T-cell (primary cell): Measurements from ENCODE around the gene FETUB. TPM values are rescaled to one million over a fixed set of nuclear protein-coding genes. Genes with fewer than 3 reads are reported as not detected.

Source experiments
- ATAC-seq, 4 experiments: fragments of 200-7000 bp in 3 of 4; fragments of 150-1000 bp in 1 of 4; cut with Tn5 transposase; replicated peaks in 1 of 4; 1 replicate in 3 of 4; 2 replicates in 1 of 4; pipeline ENCODE4 v1.10.0; 2021; ENCODE audit warnings: moderate library complexity in 3 of 4, mild to moderate bottlenecking in 2 of 4, moderate number of reproducible peaks in 1 of 4
- CTCF ChIA-PET, 2 donors: fragments of 300-600 bp; sonication (Branson Sonifier 250); formaldehyde crosslinking; loops; one replicate each; lab custom pipeline; 2022; ENCODE audit warnings: antibody characterized with exemption in 2 of 2; lab: Charles Lee
- POLR2A ChIA-PET, 2 donors: fragments of 300-600 bp; sonication (Branson Sonifier 250); formaldehyde crosslinking; loops; one replicate each; lab custom pipeline; 2022; ENCODE audit warnings: antibody characterized with exemption in 2 of 2; lab: Charles Lee
- DNase-seq, 35 experiments: peaks; one replicate each; pipeline versions ENCODE4 v3.0.0 to v3.0.0-alpha.2; 2013 to 2023
- H3K27ac ChIP-seq: one replicate; pipeline ENCODE4 v1.5.1; 2013; ENCODE audit warnings: low read length
- H3K27me3 ChIP-seq, 2 experiments: replicated peaks in 1 of 2; 1 replicate in 1 of 2; 2 replicates in 1 of 2; pipeline versions ENCODE4 v1.6.1 to v1.7.0; 2013; ENCODE audit warnings: low read length in 1 of 2, mixed read lengths in 1 of 2; ENCODE audit not compliant: control insufficient read depth in 2 of 2, insufficient read depth in 2 of 2; ENCODE audit errors: extremely low read depth in 1 of 2
- H3K36me3 ChIP-seq, 2 donors: 1 replicate in 1 of 2; 2 replicates in 1 of 2; pipeline versions ENCODE4 v1.6.1 to v1.7.0; 2013; ENCODE audit warnings: low read length in 1 of 2; ENCODE audit not compliant: control insufficient read depth in 2 of 2, insufficient read depth in 1 of 2; ENCODE audit errors: extremely low read depth in 1 of 2
- H3K4me1 ChIP-seq, 2 experiments: 1 replicate in 1 of 2; 2 replicates in 1 of 2; pipeline versions ENCODE4 v1.6.1 to v1.7.0; 2013; ENCODE audit warnings: low read length in 2 of 2, mixed read lengths in 1 of 2; ENCODE audit not compliant: insufficient read depth in 2 of 2, control insufficient read depth in 1 of 2; ENCODE audit errors: extremely low read depth in 1 of 2
- H3K4me3 ChIP-seq, 2 donors: 1 replicate in 1 of 2; 2 replicates in 1 of 2; pipeline versions ENCODE4 v1.5.1 to v1.7.0; 2013; ENCODE audit warnings: mild to moderate bottlenecking in 2 of 2, low read length in 1 of 2, moderate library complexity in 1 of 2; ENCODE audit not compliant: control insufficient read depth in 1 of 2; ENCODE audit errors: extremely low read depth in 1 of 2
- H3K9me3 ChIP-seq: 2 replicates; pipeline ENCODE4 v1.7.0; 2013
- H3K27ac Mint-ChIP-seq, 2 donors: one replicate each; pipeline ENCODE4 v1.8.0; 2020 to 2021; ENCODE audit warnings: mild to moderate bottlenecking in 2 of 2, mixed read lengths in 2 of 2
- H3K27me3 Mint-ChIP-seq, 2 donors: one replicate each; pipeline ENCODE4 v1.8.0; 2021 to 2022; ENCODE audit warnings: mixed read lengths in 2 of 2
- H3K36me3 Mint-ChIP-seq: one replicate; pipeline ENCODE4 v1.8.0; 2021; ENCODE audit warnings: mixed read lengths
- H3K4me1 Mint-ChIP-seq, 3 donors: one replicate each; pipeline ENCODE4 v1.8.0; 2020 to 2022; ENCODE audit warnings: mixed read lengths in 3 of 3, mild to moderate bottlenecking in 1 of 3
- H3K4me3 Mint-ChIP-seq, 3 donors: one replicate each; pipeline ENCODE4 v1.8.0; 2020 to 2022; ENCODE audit warnings: mild to moderate bottlenecking in 3 of 3, mixed read lengths in 3 of 3, moderate library complexity in 3 of 3
- H3K9me3 Mint-ChIP-seq, 3 donors: one replicate each; pipeline ENCODE4 v1.8.0; 2020 to 2022; ENCODE audit warnings: mixed read lengths in 3 of 3
- WGBS: methylation state at CpG from one replicate; pipeline ENCODE4 v1.1.5; 2013; ENCODE audit warnings: missing lambda C conversion rate; ENCODE audit not compliant: insufficient coverage; 5-methylcytosine and 5-hydroxymethylcytosine counted together
- total RNA-seq, 35 experiments: library from RNA in 6 of 35; stranded (reverse) in 6 of 35; fragments of 120-200 nt in 1 of 35; gene quantifications; one replicate each; pipeline versions ENCODE4 v1.2.1 to v1.2.4 and lab custom pipeline; 2013 to 2026

The FETUB gene
- total RNA-seq, 5 donors from 2014 or later (not counting 1 experiment from before 2014, with no cell fraction given): not detected

DNA sequence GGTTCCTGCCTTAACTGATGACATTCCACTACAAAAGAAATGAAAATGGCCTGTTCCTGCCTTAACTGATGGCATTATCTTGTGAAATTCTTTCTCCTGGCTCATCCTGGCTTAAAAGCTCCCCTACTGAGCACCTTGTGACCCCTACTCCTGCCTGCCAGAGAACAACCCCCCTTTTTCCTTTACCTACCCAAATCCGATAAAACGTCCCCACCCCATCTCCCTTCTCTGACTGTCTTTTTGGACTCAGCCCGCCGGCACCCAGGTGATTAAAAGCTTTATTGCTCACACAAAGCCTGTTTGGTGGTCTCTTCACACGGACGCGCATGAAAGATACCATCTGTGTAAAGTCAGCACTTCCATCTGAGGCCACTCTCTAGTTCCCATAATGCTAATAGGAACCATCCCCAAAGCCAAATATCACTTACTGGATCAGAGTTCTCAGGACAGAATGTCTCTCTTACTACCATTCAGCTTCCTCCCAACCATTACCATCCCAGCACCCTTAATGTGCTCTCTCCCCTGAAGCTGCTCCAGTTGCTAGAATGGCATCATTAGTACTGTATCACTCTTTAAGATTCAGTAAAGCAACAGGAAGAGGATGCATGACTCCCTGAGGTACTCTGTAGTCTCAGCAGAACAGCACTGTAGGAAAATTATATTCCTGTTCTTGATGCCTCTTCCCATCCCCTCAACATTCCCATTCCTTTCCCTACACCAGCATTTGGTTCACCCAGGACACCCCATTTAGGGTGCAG is 23.3 kb downstream of the FETUB start:
- POLR2A ChIA-PET: no interaction called here
- no peak overlapping the region for H3K4me3 Mint-ChIP-seq
- no peak for ATAC-seq

DNA sequence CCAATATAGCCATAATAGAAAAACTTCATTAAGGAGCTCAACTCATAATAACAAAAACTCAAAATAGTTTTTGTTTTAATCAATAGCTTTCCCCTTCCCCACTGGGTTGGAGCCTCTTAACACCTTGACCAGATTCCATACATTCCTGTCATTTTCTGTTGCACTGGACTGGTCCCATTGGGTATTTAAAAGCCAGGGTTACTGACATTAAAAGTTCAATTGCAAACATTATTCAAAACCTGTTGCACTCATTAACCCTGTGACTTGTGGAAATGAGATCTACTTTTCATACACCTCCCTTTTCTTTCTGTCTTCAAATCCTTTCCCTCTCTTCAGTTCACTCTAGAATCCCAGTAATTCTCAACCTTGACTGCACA is 23.9 kb downstream of the FETUB start:
- no peaks in the 10 kb centered on the region for H3K36me3 ChIP-seq
- Mint-ChIP-seq H3K36me3 (no peaks in the 10 kb centered on the region), H3K4me3 (no peak overlapping the region), H3K9me3 (no peaks in the 10 kb centered on the region), H3K4me1 (no peaks in the 10 kb centered on the region), H3K27me3 (peaks cover 17 to 24% of the 10 kb centered on the region in 2 donors), H3K27ac (no peak overlapping the region)
- ATAC-seq (no peak), DNase-seq (no peak)
- ChIA-PET CTCF (interaction anchor here in 1 of 2 donors (1.1 kb wide), 1 partner anchor 49 kb away, joined by 4 read pairs; no protein-coding TSS in a partner anchor), POLR2A (no interaction called here)
- H3K27me3 ChIP-seq: peaks cover 0 to 4% of the 10 kb centered on the region in 2 experiments
- H3K9me3 ChIP-seq: no peaks in the 10 kb centered on the region
- H3K4me1 ChIP-seq: no peaks in the 10 kb centered on the region
- H3K4me3 ChIP-seq: no peak overlapping the region
- H3K27ac ChIP-seq: no peak overlapping the region

More for the DNA sequence above, 23.3 kb downstream of the FETUB start:
- H3K9me3 Mint-ChIP-seq: no peaks in the 10 kb centered on the region
- Histone ChIP-seq H3K27me3 (peaks cover 0 to 4% of the 10 kb centered on the region in 2 experiments), H3K36me3 (no peaks in the 10 kb centered on the region), H3K4me3 (no peak overlapping the region), H3K4me1 (no peaks in the 10 kb centered on the region), H3K27ac (no peak overlapping the region), H3K9me3 (no peaks in the 10 kb centered on the region)
- CTCF ChIA-PET: interaction anchor here in 1 of 2 donors (1.1 kb wide), 1 partner anchor 48 kb away, joined by 4 read pairs; no protein-coding TSS in a partner anchor
- no peak for DNase-seq
- 63% methylated on average over 7 of the region's 7 CpGs for WGBS
- no peaks in the 10 kb centered on the region for H3K36me3 Mint-ChIP-seq
- H3K27ac Mint-ChIP-seq: no peak overlapping the region
- no peaks in the 10 kb centered on the region for H3K4me1 Mint-ChIP-seq
- H3K27me3 Mint-ChIP-seq: peaks cover 17 to 30% of the 10 kb centered on the region in 2 donors

DNA sequence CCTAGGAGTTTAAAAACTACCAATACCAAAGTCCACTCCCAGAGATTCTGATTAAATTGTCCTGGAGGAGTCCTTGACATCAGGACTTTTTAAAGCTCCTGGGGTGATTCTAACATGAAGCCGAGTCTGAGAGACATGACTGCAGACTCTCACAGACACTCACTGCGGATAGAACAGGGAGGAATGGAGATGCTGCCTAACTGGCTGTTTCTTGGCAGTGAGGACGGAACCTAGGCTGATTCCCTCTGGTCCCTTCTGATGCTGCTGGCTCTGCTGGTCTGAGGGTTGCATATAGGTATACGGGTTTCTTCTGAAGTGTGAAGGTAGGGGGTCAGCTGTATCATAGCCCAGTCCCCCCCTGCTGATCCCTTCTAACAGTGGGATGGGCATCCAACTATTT is 24.3 kb downstream of the FETUB start:
- Mint-ChIP-seq H3K27ac (no peak overlapping the region), H3K4me3 (no peak overlapping the region), H3K27me3 (peaks cover 13 to 20% of the 10 kb centered on the region in 2 donors), H3K36me3 (no peaks in the 10 kb centered on the region), H3K9me3 (no peaks in the 10 kb centered on the region), H3K4me1 (peaks cover 0 to 3% (median under 1%) of the 10 kb centered on the region in 3 donors)
- ChIA-PET CTCF (interaction anchor here in 1 of 2 donors (1.1 kb wide), 1 partner anchor 49 kb away, joined by 4 read pairs; no protein-coding TSS in a partner anchor), POLR2A (no interaction called here)
- WGBS: no CpG with 5 or more reads among the region's 4 CpGs
- H3K36me3 ChIP-seq: no peaks in the 10 kb centered on the region
- no peaks in the 10 kb centered on the region for H3K4me1 ChIP-seq
- DNase-seq (no peak), ATAC-seq (no peak)
- no peaks in the 10 kb centered on the region for H3K9me3 ChIP-seq
- peaks cover 0 to 4% of the 10 kb centered on the region in 2 experiments for H3K27me3 ChIP-seq
- no peak overlapping the region for H3K4me3 ChIP-seq
- H3K27ac ChIP-seq: no peak overlapping the region

DNA sequence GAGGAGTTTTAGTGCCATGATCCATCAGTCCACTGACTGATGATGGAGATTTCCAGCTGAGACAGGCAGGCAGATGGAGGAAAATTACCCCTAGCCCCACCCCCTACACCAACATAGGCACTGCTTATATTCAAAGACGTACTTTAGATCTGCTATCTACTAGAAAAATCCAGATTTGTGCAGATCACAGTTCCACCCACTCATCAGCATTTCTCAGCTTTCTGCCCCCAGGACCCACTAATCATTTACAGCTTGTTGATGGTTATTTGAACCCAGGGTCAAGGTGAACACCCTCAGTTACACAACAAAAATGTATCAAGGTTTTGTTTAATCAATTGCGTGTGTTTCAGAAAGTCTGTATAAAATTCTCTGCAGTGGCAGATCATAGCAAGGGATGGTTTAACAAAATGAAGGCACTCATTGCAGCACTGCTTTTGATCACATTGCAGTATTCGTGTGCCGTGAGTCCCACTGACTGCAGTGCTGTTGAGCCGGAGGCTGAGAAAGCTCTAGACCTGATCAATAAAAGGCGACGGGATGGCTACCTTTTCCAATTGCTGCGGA is 25.5 kb downstream of the FETUB start, which contains the start of gene HRG:
TSS of gene HRG (plus strand) at position 390 of the 564 bp plus-strand sequence. CDS start at position 408, 18 bp downstream.
- Histone ChIP-seq H3K9me3 (no peaks in the 10 kb centered on the region), H3K27ac (no peak within 1 kb of the TSS), H3K4me1 (no peaks in the 10 kb centered on the region), H3K4me3 (no peak within 1 kb of the TSS), H3K36me3 (no peaks in the 10 kb centered on the region), H3K27me3 (peaks cover 0 to 4% of the 10 kb centered on the region in 2 experiments)
- DNase-seq (no peak), ATAC-seq (no peak)
- Mint-ChIP-seq H3K9me3 (no peaks in the 10 kb centered on the region), H3K4me3 (no peak within 1 kb of the TSS), H3K36me3 (no peaks in the 10 kb centered on the region), H3K27ac (no peak within 1 kb of the TSS), H3K27me3 (peaks cover 11 to 20% of the 10 kb centered on the region in 2 donors), H3K4me1 (peaks cover 0 to 7% (median 4%) of the 10 kb centered on the region in 3 donors)
- WGBS: 87% methylated on average over 7 of the region's 8 CpGs
- ChIA-PET CTCF (no interaction called here), POLR2A (no interaction called here)

DNA sequence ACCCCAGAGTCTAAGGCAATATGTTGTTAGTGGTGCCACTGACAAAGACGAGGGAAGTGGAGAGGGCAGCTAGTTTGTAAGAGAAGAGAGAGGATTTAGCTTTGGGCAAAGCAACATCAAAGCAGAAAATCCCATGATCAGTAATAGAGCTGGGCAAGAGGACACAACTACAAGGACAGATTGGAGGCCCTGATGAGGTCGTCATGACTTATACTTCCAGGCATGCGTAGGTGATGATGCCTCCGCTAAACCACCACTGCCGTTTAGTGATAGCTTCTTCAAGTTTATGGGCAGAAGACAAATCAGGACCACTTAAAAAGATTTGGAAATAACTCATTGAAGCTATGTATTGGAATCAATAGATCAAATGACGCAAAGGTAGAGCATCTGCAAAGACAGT is 28.2 kb downstream of the FETUB start:
- ATAC-seq (no peak), DNase-seq (no peak)
- H3K4me1 ChIP-seq: no peaks in the 10 kb centered on the region
- CTCF ChIA-PET: interaction anchor here in 1 of 2 donors (0.6 kb wide), 1 partner anchor 497 kb away, joined by 4 read pairs; no protein-coding TSS in a partner anchor
- no peak overlapping the region for H3K27ac Mint-ChIP-seq
- no peaks in the 10 kb centered on the region for H3K36me3 ChIP-seq
- H3K36me3 Mint-ChIP-seq: no peaks in the 10 kb centered on the region
- H3K9me3 ChIP-seq: no peaks in the 10 kb centered on the region
- H3K27me3 ChIP-seq: peaks cover 0 to 4% of the 10 kb centered on the region in 2 experiments
- H3K4me1 Mint-ChIP-seq: peaks cover 0 to 7% (median 4%) of the 10 kb centered on the region in 3 donors
- H3K27me3 Mint-ChIP-seq: peaks cover 16 to 30% of the 10 kb centered on the region in 2 donors
- no peak overlapping the region for H3K4me3 Mint-ChIP-seq
- H3K27ac ChIP-seq: no peak overlapping the region
- H3K9me3 Mint-ChIP-seq: no peaks in the 10 kb centered on the region
- WGBS: 84% methylated on average over 3 of the region's 6 CpGs
- no peak overlapping the region for H3K4me3 ChIP-seq
- POLR2A ChIA-PET: interaction anchor here in 1 of 2 donors (0.5 to 0.6 kb wide), 2 partner anchors 11 to 35 kb away, joined by 3 read pairs; no protein-coding TSS in a partner anchor

DNA sequence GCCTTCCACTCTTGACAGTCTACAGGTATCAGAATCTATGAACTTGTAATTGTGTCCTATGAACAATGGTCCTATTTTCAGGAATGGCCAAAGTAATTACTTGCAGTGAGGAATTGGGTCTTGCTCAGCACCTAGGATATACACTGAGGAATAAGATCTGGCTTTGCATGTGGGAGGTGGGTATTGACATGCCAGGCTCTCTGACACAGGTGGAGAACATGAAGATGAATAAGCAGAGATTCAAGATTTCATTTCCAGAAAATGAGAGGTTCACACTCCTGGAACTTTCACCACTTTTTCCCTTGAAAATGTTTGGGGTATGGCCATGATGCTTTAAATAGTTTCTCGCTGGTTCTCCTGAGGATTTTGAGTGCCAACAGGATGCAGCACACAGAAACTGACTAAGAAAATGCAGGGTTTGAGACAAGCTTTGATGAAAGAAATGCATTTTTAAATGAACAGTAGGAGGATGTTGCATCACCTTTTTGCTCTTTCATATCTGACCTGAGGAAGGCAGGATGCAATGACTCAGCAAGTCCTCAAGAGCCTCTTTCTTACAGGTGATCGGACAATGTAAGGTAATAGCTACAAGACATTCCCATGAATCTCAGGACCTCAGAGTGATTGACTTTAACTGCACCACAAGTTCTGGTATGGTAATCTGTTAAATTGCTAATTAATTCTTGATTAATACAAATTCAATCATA is 29.3 kb downstream of the FETUB start:
- no peak overlapping the region for H3K27ac Mint-ChIP-seq
- no peaks in the 10 kb centered on the region for H3K4me1 ChIP-seq
- no peaks in the 10 kb centered on the region for H3K9me3 ChIP-seq
- no peak for DNase-seq
- ChIA-PET POLR2A (no interaction called here), CTCF (no interaction called here)
- ATAC-seq: no peak
- peaks cover 23 to 32% of the 10 kb centered on the region in 2 donors for H3K27me3 Mint-ChIP-seq
- peaks cover 0 to 7% (median 4%) of the 10 kb centered on the region in 3 donors for H3K4me1 Mint-ChIP-seq
- H3K4me3 Mint-ChIP-seq: no peak overlapping the region
- no peak overlapping the region for H3K27ac ChIP-seq
- H3K4me3 ChIP-seq: no peak overlapping the region
- WGBS: no CpG with 5 or more reads among the region's 2 CpGs
- no peaks in the 10 kb centered on the region for H3K9me3 Mint-ChIP-seq
- H3K27me3 ChIP-seq: peaks cover 0 to 6% of the 10 kb centered on the region in 2 experiments
- H3K36me3 Mint-ChIP-seq: no peaks in the 10 kb centered on the region
- no peaks in the 10 kb centered on the region for H3K36me3 ChIP-seq
